Ovary (tissue), 9 donors: Measurements from ENCODE around the gene SETD7. TPM values are rescaled to one million over a fixed set of nuclear protein-coding genes. Genes with fewer than 3 reads are reported as not detected.
A peak's percentile ranks its signal among the peaks of the same experiment; 100 is the strongest.

Source experiments
- DNase-seq, 5 donors: peaks; one replicate each; pipeline ENCODE4 v3.0.0-alpha.2; 2019 to 2020
- H3K27ac ChIP-seq, 2 donors: fragments of 200-600 bp; one replicate each; pipeline versions ENCODE4 v1.5.1 to v1.8.0; 2019 to 2022
- H3K27me3 ChIP-seq: fragments of 200-600 bp; one replicate; pipeline ENCODE4 v1.8.0; 2022
- H3K36me3 ChIP-seq: fragments of 200-600 bp; sonication (generic); one replicate; pipeline ENCODE4 v1.5.1; 2019
- H3K4me1 ChIP-seq: one replicate; pipeline ENCODE4 v1.8.1; 2013; ENCODE audit warnings: mild to moderate bottlenecking, moderate library complexity; ENCODE audit not compliant: insufficient read depth
- H3K4me3 ChIP-seq: fragments of 200-600 bp; sonication (generic); one replicate; pipeline ENCODE4 v1.5.1; 2017
- H3K9me3 ChIP-seq, 2 donors: fragments of 200-600 bp in 1 of 2; sonication (generic) in 1 of 2; one replicate each; pipeline versions ENCODE4 v1.5.1 to v1.8.1; 2013 to 2019; ENCODE audit warnings: mild to moderate bottlenecking in 1 of 2, moderate library complexity in 1 of 2
- CTCF ChIP-seq, 3 donors: fragments of 450-650 bp in 2 of 3; fragments of 200-600 bp in 1 of 3; IDR thresholded peaks; one replicate each; pipeline versions ENCODE4 v1.5.1 to v1.8.0; 2016 to 2022; ENCODE audit warnings: antibody characterized with exemption in 3 of 3, mild to moderate bottlenecking in 1 of 3
- EP300 ChIP-seq: sonication (generic); formaldehyde crosslinking; IDR thresholded peaks from one replicate; pipeline ENCODE4 v1.6.1; 2017; ENCODE audit warnings: antibody characterized with exemption
- POLR2A ChIP-seq: fragments of 450-650 bp; IDR thresholded peaks from one replicate; pipeline ENCODE4 v1.6.1; 2017; ENCODE audit warnings: antibody characterized with exemption, mild to moderate bottlenecking, moderate library complexity
- WGBS, 3 donors: extraction: QIAGEN DNeasy Blood & Tissue Kit in 1 of 3; methylation state at CpG; one replicate each; pipeline versions ENCODE4 v1.1.5 to v1.1.7; 2013 to 2017; 5-methylcytosine and 5-hydroxymethylcytosine counted together
- intact Hi-C, 4 donors: fragments of 100-400 bp; cut with DNase I; formaldehyde crosslinking; loops; one replicate each; pipeline versions ENCODE4 v1.11.0 to v1.15.1; 2022 to 2023
- polyA plus RNA-seq, 2 donors: library from polyadenylated mRNA; stranded (reverse); fragments of 200-250 nt in 1 of 2; fragments of 350-450 nt in 1 of 2; fragmentation: Illumina TruSeq in 1 of 2; extraction: RNeasy Lipid Tissue Mini Kit (QIAGEN cat#74804) in 1 of 2; gene quantifications; one replicate each; pipeline ENCODE4 v1.2.3, GENCODE V29; 2013 to 2014
- total RNA-seq, 7 donors: library from RNA; depleted of rRNA in 2 of 7; stranded (reverse); fragments of >200 nt in 2 of 7; fragmentation: NEBNext Ultra II Directional in 3 of 7; extraction: Animal tissue kit (Norgen Biotek cat#: 25700) in 3 of 7; gene quantifications; one replicate each; pipeline versions ENCODE4 v1.1.0 to v1.2.4, GENCODE V29; 2016 to 2023
- donor health status: DM: no; HTN: no; CAD: no; lungs with moderate emphysema.
- donor health status: DM: no; HTN: no; CAD: no.
- donor health status: Bipolar disorder and iron deficiency.
- donor health status: DM: yes; HTN: yes; CAD: no.
- donor health status: DM: no; HTN: no; CAD: no.
- donor health status: DM: yes; HTN: yes; CAD: no.

The SETD7 gene
- total and polyA plus RNA-seq, 9 donors, result 14.3 to 52.4 (median 32.8) TPM

- TF ChIP-seq EP300, result no peak
- peak in 1 of 3 donors; percentile 26 for TF ChIP-seq CTCF (IDR thresholded peaks at IDR 0.05)
- Histone ChIP-seq H3K27ac (peak overlapping the region; percentile 82 to 99), H3K4me3 (peak overlapping the region; percentile 82), H3K9me3 (peaks cover 0 to 3% of the 10 kb centered on the region in 2 donors), H3K4me1 (peaks cover 19% of the 10 kb centered on the region), H3K27me3 (no peaks in the 10 kb centered on the region), H3K36me3 (no peaks in the 10 kb centered on the region)
- DNase-seq, result peak; percentile 57 to 77 (median 73)
- intact Hi-C loops, result loop anchor here in 1 of 4 donors (5.0 kb wide), 1 partner anchor 1878 kb away; no protein-coding TSS in a partner anchor
- WGBS, 3 donors, result 0% methylated on average over 33 to 49 of the region's 49 CpGs
Measured at GRCh38 chr4:139555705-139556070, 331 bp downstream of the SETD7 start.

GRCh38 chr4:139554893-139555704, 920 bp downstream of the SETD7 start:
- DNase-seq, result peak; percentile 89 to 94 (median 89)
- Histone ChIP-seq H3K27ac (peak overlapping the region; percentile 82 to 99), H3K27me3 (no peaks in the 10 kb centered on the region), H3K36me3 (no peaks in the 10 kb centered on the region), H3K4me3 (peak overlapping the region; percentile 82), H3K9me3 (peaks cover 0 to 3% of the 10 kb centered on the region in 2 donors), H3K4me1 (peaks cover 19% of the 10 kb centered on the region)
- 1% methylated on average over 41 to 57 of the region's 57 CpGs for WGBS, 3 donors
- intact Hi-C loops, result loop anchor here in 1 of 4 donors (5.0 kb wide), 1 partner anchor 1878 kb away; no protein-coding TSS in a partner anchor
- no peak for TF ChIP-seq EP300
- no peak for TF ChIP-seq CTCF (IDR thresholded peaks at IDR 0.05)
- peak; percentile 81 for TF ChIP-seq POLR2A

- no peaks in the 10 kb centered on the region for H3K36me3 ChIP-seq
- H3K4me3 ChIP-seq, result peak overlapping the region; percentile 82
- peaks cover 0 to 3% of the 10 kb centered on the region in 2 donors for H3K9me3 ChIP-seq
- intact Hi-C loops, result no loop called here
- WGBS, 3 donors, result 11 to 21% (median 15%) methylated on average over 1 of the region's 1 CpG
- no peak for DNase-seq
- TF ChIP-seq POLR2A (no peak), EP300 (no peak), CTCF (IDR thresholded peaks at IDR 0.05) (no peak)
- H3K27ac ChIP-seq, result peak overlapping the region; percentile 46 to 82
- peaks cover 21% of the 10 kb centered on the region for H3K4me1 ChIP-seq
- H3K27me3 ChIP-seq, result no peaks in the 10 kb centered on the region
Measured at GRCh38 chr4:139554642-139554892, 1.5 kb downstream of the SETD7 start.

- no peak for DNase-seq
- H3K27me3 ChIP-seq, result no peaks in the 10 kb centered on the region
- intact Hi-C loops, result no loop called here
- peak overlapping the region; percentile 82 for H3K4me3 ChIP-seq
- WGBS, 3 donors, result 56 to 61% (median 59%) methylated on average over 4 of the region's 4 CpGs
- TF ChIP-seq CTCF (IDR thresholded peaks at IDR 0.05) (no peak), EP300 (no peak), POLR2A (no peak)
- peaks cover 19% of the 10 kb centered on the region for H3K4me1 ChIP-seq
- H3K27ac ChIP-seq, result peak overlapping the region; percentile 46 to 82
- no peaks in the 10 kb centered on the region for H3K36me3 ChIP-seq
- peaks cover 0 to 3% of the 10 kb centered on the region in 2 donors for H3K9me3 ChIP-seq
Measured at GRCh38 chr4:139553751-139554641, 2.0 kb downstream of the SETD7 start.
